ENCODE measurements around the gene BCAS3.

The BCAS3 gene

DNA sequence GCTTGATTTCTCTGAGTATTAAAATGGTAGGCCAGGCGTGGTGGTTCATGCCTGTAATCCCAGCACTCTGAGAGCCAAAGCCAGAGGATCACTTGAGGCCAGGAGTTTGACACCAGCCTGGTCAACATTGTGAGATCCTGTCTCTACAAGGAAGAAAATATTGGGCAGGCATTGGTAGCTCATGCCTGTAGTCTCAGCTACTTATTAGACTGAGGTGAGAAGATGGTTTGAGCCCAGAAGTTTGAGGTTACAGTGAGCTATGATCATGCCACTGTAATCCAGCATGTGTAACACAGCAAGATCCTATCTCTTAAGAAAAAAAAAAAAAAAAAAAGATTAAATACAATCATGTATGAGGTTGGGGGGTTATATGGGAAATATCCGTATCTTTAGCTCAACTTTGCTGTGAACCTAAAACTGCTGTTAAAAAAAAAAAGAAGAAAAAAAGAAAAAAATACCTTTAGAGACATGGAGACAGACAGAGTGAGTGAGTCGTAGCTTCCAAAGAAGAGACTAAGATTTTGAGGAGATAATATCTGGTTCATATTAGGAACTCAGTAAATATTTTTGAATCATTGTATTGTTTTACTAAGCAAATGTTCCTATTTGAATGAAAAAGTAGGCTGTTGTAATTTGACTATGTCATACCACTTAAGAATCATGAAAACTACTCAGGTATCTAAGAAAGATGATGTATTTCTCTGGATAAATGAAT lies 396.3 kb downstream of the BCAS3 start:
- no peak for TF ChIP-seq ZFX (IDR thresholded peaks at IDR 0.05)
- TF ChIP-seq CTCF (conservative IDR thresholded peaks at IDR 0.05), result no peak
- no peak overlapping the region for H3K27ac ChIP-seq

- H3K27ac ChIP-seq, result no peak overlapping the region
- no peak for TF ChIP-seq CTCF (conservative IDR thresholded peaks at IDR 0.05)
- TF ChIP-seq ZFX (IDR thresholded peaks at IDR 0.05), result no peak
These were observed 398.3 kb downstream of the BCAS3 start for GRCh38 chr17:61075988-61076387.

- no peak for TF ChIP-seq CTCF (conservative IDR thresholded peaks at IDR 0.05)
- no peak for TF ChIP-seq ZFX (IDR thresholded peaks at IDR 0.05)
- H3K27ac ChIP-seq, result no peak overlapping the region
These were observed 399.0 kb downstream of the BCAS3 start for GRCh38 chr17:61076621-61077031.

- TF ChIP-seq CTCF (conservative IDR thresholded peaks at IDR 0.05) (no peak), ZFX (IDR thresholded peaks at IDR 0.05) (no peak)
- no peak overlapping the region for H3K27ac ChIP-seq
These were observed 404.3 kb downstream of the BCAS3 start for GRCh38 chr17:61081959-61082358.

GRCh38 chr17:61084260-61084659 lies 406.6 kb downstream of the BCAS3 start:
- no peak for TF ChIP-seq CTCF (conservative IDR thresholded peaks at IDR 0.05)
- no peak for TF ChIP-seq ZFX (IDR thresholded peaks at IDR 0.05)
- H3K27ac ChIP-seq, result no peak overlapping the region

GRCh38 chr17:61087024-61087423 lies 409.4 kb downstream of the BCAS3 start:
- TF ChIP-seq CTCF (conservative IDR thresholded peaks at IDR 0.05) (no peak), ZFX (IDR thresholded peaks at IDR 0.05) (no peak)
- H3K27ac ChIP-seq, result no peak overlapping the region

DNA sequence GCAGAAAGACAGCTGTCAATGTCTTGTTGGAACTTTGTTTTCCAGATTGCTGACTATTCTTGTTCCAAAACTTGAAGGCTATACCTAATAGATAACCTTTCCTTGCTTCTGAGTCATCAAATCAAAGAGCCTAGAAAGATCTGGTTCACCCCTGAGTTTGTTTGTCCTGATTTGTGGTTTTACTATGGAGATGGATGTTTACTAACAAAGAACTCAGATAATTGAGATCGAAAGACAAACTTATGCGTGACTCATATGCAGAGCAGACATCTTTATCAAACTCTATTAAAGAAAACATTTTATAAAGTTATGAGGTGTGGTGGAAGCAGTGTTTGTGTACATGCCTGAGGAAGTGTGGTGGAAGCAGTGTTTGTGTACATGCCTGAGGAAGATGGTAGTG lies 410.9 kb downstream of the BCAS3 start:
- H3K27ac ChIP-seq, result no peak overlapping the region
- TF ChIP-seq CTCF (conservative IDR thresholded peaks at IDR 0.05) (no peak), ZFX (IDR thresholded peaks at IDR 0.05) (no peak)

All from C4-2B (cell line).